Activated T-cell treated with anti-CD3 and anti-CD28 coated beads, Interleukin-2, amount 50 U/mL, for 72 hours (primary cell): ENCODE results near the gene PEX10. TPM values are rescaled to one million over a fixed set of nuclear protein-coding genes. Genes with fewer than 3 reads are reported as not detected.

Experiments used
- ATAC-seq, 2 donors: fragments of 150-1000 bp; cut with Tn5 transposase; replicated peaks in 1 of 2; 2 replicates each; pipeline ENCODE4 v1.10.0; 2021; ENCODE audit warnings: moderate library complexity in 2 of 2, mild to moderate bottlenecking in 1 of 2
- DNase-seq, 2 donors: peaks; one replicate each; pipeline ENCODE4 v3.0.0; 2021 to 2022; ENCODE audit warnings: mixed read lengths in 1 of 2
- H3K27ac Mint-ChIP-seq: one replicate; pipeline ENCODE4 v1.8.0; 2022; ENCODE audit warnings: mild to moderate bottlenecking, moderate library complexity, mixed read lengths
- H3K27me3 Mint-ChIP-seq: one replicate; pipeline ENCODE4 v1.8.0; 2022; ENCODE audit warnings: low read depth, mixed read lengths
- H3K36me3 Mint-ChIP-seq, 2 donors: one replicate each; pipeline ENCODE4 v1.8.0; 2022; ENCODE audit warnings: mixed read lengths in 2 of 2, mild to moderate bottlenecking in 1 of 2; ENCODE audit not compliant: insufficient read depth in 2 of 2
- H3K4me1 Mint-ChIP-seq: one replicate; pipeline ENCODE4 v1.8.0; 2022; ENCODE audit warnings: low read depth, mixed read lengths
- H3K4me3 Mint-ChIP-seq, 2 donors: one replicate each; pipeline ENCODE4 v1.8.0; 2022; ENCODE audit warnings: mild to moderate bottlenecking in 2 of 2, mixed read lengths in 2 of 2, moderate library complexity in 2 of 2
- H3K9me3 Mint-ChIP-seq, 2 donors: one replicate each; pipeline ENCODE4 v1.8.0; 2022; ENCODE audit warnings: mixed read lengths in 2 of 2
- total RNA-seq, 2 donors: library from RNA; stranded (reverse); gene quantifications; one replicate each; pipeline ENCODE4 v1.2.3, GENCODE V29; 2022

The PEX10 gene
- total RNA-seq, 2 donors from 2014 or later: 10.2 to 11.4 TPM

GRCh38 chr1:2438038-2438437 lies 25.7 kb upstream of the PEX10 start:
- no peak for DNase-seq
- Mint-ChIP-seq H3K36me3 (no peaks in the 10 kb centered on the region), H3K4me1 (no peaks in the 10 kb centered on the region), H3K9me3 (no peaks in the 10 kb centered on the region), H3K27me3 (peaks cover 6% of the 10 kb centered on the region), H3K27ac (no peak overlapping the region), H3K4me3 (no peak overlapping the region)
- ATAC-seq: no peak

- H3K27ac Mint-ChIP-seq: no peak overlapping the region
- H3K4me3 Mint-ChIP-seq: no peak overlapping the region
- ATAC-seq: no peak
- no peaks in the 10 kb centered on the region for H3K9me3 Mint-ChIP-seq
- no peaks in the 10 kb centered on the region for H3K4me1 Mint-ChIP-seq
- H3K36me3 Mint-ChIP-seq: no peaks in the 10 kb centered on the region
- DNase-seq: no peak
- peaks cover 2% of the 10 kb centered on the region for H3K27me3 Mint-ChIP-seq
Observed at GRCh38 chr1:2437617-2438016, 25.3 kb upstream of the PEX10 start.

GRCh38 chr1:2436876-2437275 lies 24.5 kb upstream of the PEX10 start:
- Mint-ChIP-seq H3K27me3 (no peaks in the 10 kb centered on the region), H3K4me1 (no peaks in the 10 kb centered on the region), H3K27ac (no peak overlapping the region), H3K9me3 (no peaks in the 10 kb centered on the region), H3K36me3 (no peaks in the 10 kb centered on the region), H3K4me3 (no peak overlapping the region)
- ATAC-seq: no peak
- DNase-seq: no peak

- Mint-ChIP-seq H3K36me3 (peaks cover 0 to under 1% of the 10 kb centered on the region in 2 donors), H3K4me3 (no peak overlapping the region)
Observed at GRCh38 chr1:2435746-2436355, 23.5 kb upstream of the PEX10 start.

GRCh38 chr1:2435091-2435490 lies 22.7 kb upstream of the PEX10 start:
- Mint-ChIP-seq H3K9me3 (no peaks in the 10 kb centered on the region), H3K27ac (no peak overlapping the region)
- no peak for DNase-seq

More at GRCh38 chr1:2435746-2436355, 23.5 kb upstream of the PEX10 start:
- Mint-ChIP-seq H3K27ac (no peak overlapping the region), H3K4me1 (no peaks in the 10 kb centered on the region), H3K9me3 (no peaks in the 10 kb centered on the region), H3K27me3 (no peaks in the 10 kb centered on the region)
- ATAC-seq: no peak
- DNase-seq: no peak

GRCh38 chr1:2433936-2434655 lies 21.7 kb upstream of the PEX10 start:
- peaks cover 0 to 1% of the 10 kb centered on the region in 2 donors for H3K36me3 Mint-ChIP-seq
- no peaks in the 10 kb centered on the region for H3K27me3 Mint-ChIP-seq
- ATAC-seq: no peak
- no peak for DNase-seq
- no peak overlapping the region for H3K27ac Mint-ChIP-seq
- no peaks in the 10 kb centered on the region for H3K9me3 Mint-ChIP-seq
- no peak overlapping the region for H3K4me3 Mint-ChIP-seq
- no peaks in the 10 kb centered on the region for H3K4me1 Mint-ChIP-seq

More at GRCh38 chr1:2435091-2435490, 22.7 kb upstream of the PEX10 start:
- H3K4me3 Mint-ChIP-seq: no peak overlapping the region
- ATAC-seq: no peak
- H3K4me1 Mint-ChIP-seq: no peaks in the 10 kb centered on the region
- peaks cover 0 to 1% of the 10 kb centered on the region in 2 donors for H3K36me3 Mint-ChIP-seq
- H3K27me3 Mint-ChIP-seq: no peaks in the 10 kb centered on the region

- H3K27me3 Mint-ChIP-seq: no peaks in the 10 kb centered on the region
- no peak for ATAC-seq
- DNase-seq: no peak
- H3K27ac Mint-ChIP-seq: no peak overlapping the region
- H3K4me1 Mint-ChIP-seq: no peaks in the 10 kb centered on the region
- no peaks in the 10 kb centered on the region for H3K9me3 Mint-ChIP-seq
- peaks cover 0 to 1% of the 10 kb centered on the region in 2 donors for H3K36me3 Mint-ChIP-seq
- no peak overlapping the region for H3K4me3 Mint-ChIP-seq
Observed at GRCh38 chr1:2433196-2433595, 20.8 kb upstream of the PEX10 start.

- H3K36me3 Mint-ChIP-seq: peaks cover 0 to 1% of the 10 kb centered on the region in 2 donors
- H3K4me1 Mint-ChIP-seq: no peaks in the 10 kb centered on the region
- H3K9me3 Mint-ChIP-seq: no peaks in the 10 kb centered on the region
- no peaks in the 10 kb centered on the region for H3K27me3 Mint-ChIP-seq
- ATAC-seq: no peak
- DNase-seq: no peak
- no peak overlapping the region for H3K27ac Mint-ChIP-seq
- H3K4me3 Mint-ChIP-seq: no peak overlapping the region
Observed at GRCh38 chr1:2432441-2432844, 20.1 kb upstream of the PEX10 start.

GRCh38 chr1:2431518-2431917 lies 19.2 kb upstream of the PEX10 start:
- no peaks in the 10 kb centered on the region for H3K9me3 Mint-ChIP-seq
- H3K27me3 Mint-ChIP-seq: no peaks in the 10 kb centered on the region
- DNase-seq (no peak), ATAC-seq (no peak)
- H3K27ac Mint-ChIP-seq: no peak overlapping the region
- no peaks in the 10 kb centered on the region for H3K4me1 Mint-ChIP-seq
- H3K36me3 Mint-ChIP-seq: peaks cover 0 to 1% of the 10 kb centered on the region in 2 donors
- no peak overlapping the region for H3K4me3 Mint-ChIP-seq

- no peaks in the 10 kb centered on the region for H3K9me3 Mint-ChIP-seq
- no peaks in the 10 kb centered on the region for H3K27me3 Mint-ChIP-seq
Observed at GRCh38 chr1:2431103-2431502, 18.7 kb upstream of the PEX10 start.

GRCh38 chr1:2430592-2430973 lies 18.2 kb upstream of the PEX10 start:
- peaks cover 0 to 1% of the 10 kb centered on the region in 2 donors for H3K36me3 Mint-ChIP-seq

More at GRCh38 chr1:2431103-2431502, 18.7 kb upstream of the PEX10 start:
- no peak for ATAC-seq
- Mint-ChIP-seq H3K27ac (no peak overlapping the region), H3K4me3 (no peak overlapping the region), H3K36me3 (peaks cover 0 to 1% of the 10 kb centered on the region in 2 donors), H3K4me1 (no peaks in the 10 kb centered on the region)
- no peak for DNase-seq

GRCh38 chr1:2429780-2430591 lies 17.6 kb upstream of the PEX10 start:
- Mint-ChIP-seq H3K4me1 (no peaks in the 10 kb centered on the region), H3K9me3 (no peaks in the 10 kb centered on the region), H3K27ac (no peak overlapping the region), H3K27me3 (no peaks in the 10 kb centered on the region), H3K36me3 (peaks cover 0 to 1% of the 10 kb centered on the region in 2 donors), H3K4me3 (no peak overlapping the region)
- ATAC-seq: no peak
- DNase-seq: no peak

More at GRCh38 chr1:2430592-2430973, 18.2 kb upstream of the PEX10 start:
- Mint-ChIP-seq H3K27ac (no peak overlapping the region), H3K27me3 (no peaks in the 10 kb centered on the region), H3K9me3 (no peaks in the 10 kb centered on the region), H3K4me3 (no peak overlapping the region), H3K4me1 (no peaks in the 10 kb centered on the region)
- DNase-seq: no peak
- no peak for ATAC-seq

GRCh38 chr1:2428490-2428889 lies 16.1 kb upstream of the PEX10 start:
- no peak overlapping the region for H3K4me3 Mint-ChIP-seq
- H3K36me3 Mint-ChIP-seq: peaks cover 0 to 1% of the 10 kb centered on the region in 2 donors
- no peaks in the 10 kb centered on the region for H3K27me3 Mint-ChIP-seq
- no peak for ATAC-seq
- H3K27ac Mint-ChIP-seq: no peak overlapping the region
- H3K9me3 Mint-ChIP-seq: no peaks in the 10 kb centered on the region
- DNase-seq: no peak
- H3K4me1 Mint-ChIP-seq: no peaks in the 10 kb centered on the region
